HepG2 (cell line): Measurements from ENCODE around the gene GDI1. TPM values are rescaled to one million over a fixed set of nuclear protein-coding genes. Genes with fewer than 3 reads are reported as not detected.

Experiments
- AKAP8 ChIP-seq: sonication (generic); formaldehyde crosslinking; IDR thresholded peaks from 2 replicates; pipeline ENCODE4 v1.5.1; 2020; ENCODE audit warnings: mild to moderate bottlenecking, missing genetic modification reagents
- ATF5 ChIP-seq: sonication (generic); formaldehyde crosslinking; IDR thresholded peaks from 2 replicates; pipeline ENCODE4 v1.4.0; 2020; ENCODE audit warnings: mild to moderate bottlenecking, low read depth, missing genetic modification reagents
- DBP ChIP-seq: sonication (generic); formaldehyde crosslinking; IDR thresholded peaks from 2 replicates; pipeline ENCODE4 v1.4.0; 2020; ENCODE audit warnings: missing genetic modification reagents; ENCODE audit errors: not compliant biosample characterization
- ELF1 ChIP-seq: sonication (generic); formaldehyde crosslinking; IDR thresholded peaks from 2 replicates; pipeline ENCODE4 v1.4.0; 2020; ENCODE audit warnings: missing genetic modification reagents
- ESRRA ChIP-seq: sonication (generic); formaldehyde crosslinking; IDR thresholded peaks from 2 replicates; pipeline ENCODE4 v1.5.1; 2020; ENCODE audit warnings: mild to moderate bottlenecking, low read depth, missing genetic modification reagents
- FOXO1 ChIP-seq: sonication (generic); formaldehyde crosslinking; IDR thresholded peaks from 2 replicates; pipeline ENCODE4 v1.4.0; 2020; ENCODE audit warnings: missing genetic modification reagents
- HNF4A ChIP-seq: sonication (generic); formaldehyde crosslinking; IDR thresholded peaks from 2 replicates; pipeline ENCODE4 v1.4.0; 2020; ENCODE audit warnings: missing genetic modification reagents
- IRX3 ChIP-seq: sonication (generic); formaldehyde crosslinking; IDR thresholded peaks from 2 replicates; pipeline ENCODE4 v1.8.1; 2023; ENCODE audit warnings: mild to moderate bottlenecking, low read depth, missing genetic modification reagents, borderline replicate concordance
- KLF9 ChIP-seq: IDR thresholded peaks from 2 replicates; pipeline ENCODE4 v1.6.1; 2016; ENCODE audit warnings: low read depth
- MAX ChIP-seq: IDR thresholded peaks from 2 replicates; pipeline ENCODE4 v1.6.1; 2012; ENCODE audit warnings: inconsistent platforms
- NFE2L2 ChIP-seq: fragments of 150-350 bp; IDR thresholded peaks from 2 replicates; pipeline ENCODE4 v1.6.1; 2014; ENCODE audit warnings: low read length
- PRPF4 ChIP-seq: fragments of 200-400 bp; formaldehyde crosslinking; IDR thresholded peaks from 2 replicates; pipeline ENCODE4 v1.6.1; 2016; ENCODE audit warnings: low read length, low read depth; ENCODE audit not compliant: poor library complexity, severe bottlenecking
- RERE ChIP-seq: IDR thresholded peaks from 2 replicates; pipeline ENCODE4 v1.6.1; 2016; ENCODE audit warnings: low read depth, missing genetic modification reagents, missing compliant biosample characterization
- STAT5B ChIP-seq: sonication (generic); formaldehyde crosslinking; IDR thresholded peaks from 2 replicates; pipeline ENCODE4 v1.4.0; 2020; ENCODE audit warnings: missing genetic modification reagents
- ZBTB21 ChIP-seq: sonication (generic); formaldehyde crosslinking; IDR thresholded peaks from 2 replicates; pipeline ENCODE4 v1.4.0; 2020; ENCODE audit warnings: missing genetic modification reagents
- ZEB1 ChIP-seq: IDR thresholded peaks from 2 replicates; pipeline ENCODE4 v1.6.1; 2012; ENCODE audit warnings: mild to moderate bottlenecking, low read depth, inconsistent platforms; ENCODE audit not compliant: insufficient replicate concordance
- ZNF138 ChIP-seq: sonication (generic); formaldehyde crosslinking; IDR thresholded peaks from 2 replicates; pipeline ENCODE4 v1.5.0; 2020; ENCODE audit warnings: mild to moderate bottlenecking, low read depth, missing genetic modification reagents
- ZNF24 ChIP-seq: fragments of 450-650 bp; IDR thresholded peaks from 2 replicates; pipeline ENCODE4 v1.6.1; 2017; ENCODE audit warnings: antibody characterized with exemption, mild to moderate bottlenecking
- ZNF331 ChIP-seq: sonication (generic); formaldehyde crosslinking; IDR thresholded peaks from 2 replicates; pipeline ENCODE4 v1.4.0; 2020; ENCODE audit warnings: missing genetic modification reagents
- ZNF33B ChIP-seq: sonication (generic); formaldehyde crosslinking; IDR thresholded peaks from 2 replicates; pipeline ENCODE4 v1.5.1; 2020; ENCODE audit warnings: mild to moderate bottlenecking, missing genetic modification reagents
- ZNF549 ChIP-seq: sonication (generic); formaldehyde crosslinking; IDR thresholded peaks from 2 replicates; pipeline ENCODE4 v1.5.0; 2020; ENCODE audit warnings: missing genetic modification reagents
- ZNF597 ChIP-seq: sonication (generic); formaldehyde crosslinking; IDR thresholded peaks from 2 replicates; pipeline ENCODE4 v1.5.0; 2020; ENCODE audit warnings: missing genetic modification reagents
- ZNF780A ChIP-seq: sonication (generic); formaldehyde crosslinking; IDR thresholded peaks from 2 replicates; pipeline ENCODE4 v1.8.0; 2022; ENCODE audit warnings: mild to moderate bottlenecking, missing genetic modification reagents, moderate library complexity
- polyA plus RNA-seq, 8 experiments: library from polyadenylated mRNA; depleted of rRNA in 3 of 8; stranded (reverse) in 7 of 8; unstranded in 1 of 8; fragments of >200 nt; fragmentation: Illumina TruSeq in 4 of 8; extraction: Trizol in 4 of 8; gene quantifications; 2 replicates each; pipeline versions ENCODE4 v1.2.1 to v1.2.3, GENCODE V29; 2011 to 2016; ENCODE audit warnings: low read depth in 4 of 8, missing spikeins in 1 of 8, mixed read lengths in 1 of 8; ENCODE audit not compliant: insufficient read depth in 1 of 8
- total RNA-seq, 5 experiments: library from RNA; depleted of rRNA; stranded (reverse); fragments of >200 nt; fragmentation: Illumina TruSeq; extraction: Trizol; gene quantifications; 2 replicates each; pipeline ENCODE4 v1.2.3, GENCODE V29; 2016; ENCODE audit warnings: low read depth in 1 of 5

GDI1 gene
- total and polyA plus RNA-seq, 2 of the 13 experiments (the other 11 are each of a cell fraction or from before 2014, with no cell fraction given), result 17.4 to 105 TPM

GRCh38 chrX:154428176-154429171 is 8.5 kb upstream of the GDI1 start, which contains the start of gene ATP6AP1 (continued):
- no peak for TF ChIP-seq RERE (CRISPR knock-in tag)
- 0 out of 2 replicates have a peak, but pooled peaks have one; percentile 65 for TF ChIP-seq ZNF33B (CRISPR knock-in tag)
- no peak; the same call in 1 of the 2 replicates for TF ChIP-seq AKAP8 (CRISPR knock-in tag)
- TF ChIP-seq KLF9 (CRISPR knock-in tag), result no peak
- no peak for TF ChIP-seq NFE2L2
- TF ChIP-seq ZNF138 (CRISPR knock-in tag), result no peak
- no peak for TF ChIP-seq ZNF549 (CRISPR knock-in tag)
- TF ChIP-seq ELF1 (CRISPR knock-in tag), result no peak
- no peak for TF ChIP-seq HNF4A
- no peak; the same call in 1 of the 2 replicates for TF ChIP-seq FOXO1
- no peak for TF ChIP-seq ZBTB21 (CRISPR knock-in tag)
- no peak for TF ChIP-seq ATF5
- no peak for TF ChIP-seq ZNF331 (CRISPR knock-in tag)
- no peak for TF ChIP-seq PRPF4
- no peak for TF ChIP-seq STAT5B (CRISPR knock-in tag)
- no peak for TF ChIP-seq DBP (CRISPR knock-in tag)
- no peak for TF ChIP-seq ZEB1
- TF ChIP-seq ESRRA (CRISPR knock-in tag), result no peak
- no peak for TF ChIP-seq ZNF24
- no peak for TF ChIP-seq ZNF597 (CRISPR knock-in tag)
- TF ChIP-seq IRX3 (CRISPR knock-in tag), result no peak
- TF ChIP-seq MAX, result peak; percentile 65
- no peak for TF ChIP-seq ZNF780A (CRISPR knock-in tag)
